Inflammatory macrophage (primary cell): ENCODE data around the gene MYZAP.
A peak's percentile ranks its signal among the peaks of the same experiment; 100 is the strongest.

Source experiments
- DNase-seq, 2 donors: peaks; one replicate each; pipeline ENCODE4 v3.0.0-alpha.2; 2020 to 2022
- total RNA-seq, 18 experiments: gene quantifications; one replicate each; lab custom pipeline; 2026; ENCODE audit warnings: mixed read lengths in 6 of 18, inconsistent platforms in 2 of 18; lab: John Stamatoyannopoulos, UW

MYZAP gene, protein sequence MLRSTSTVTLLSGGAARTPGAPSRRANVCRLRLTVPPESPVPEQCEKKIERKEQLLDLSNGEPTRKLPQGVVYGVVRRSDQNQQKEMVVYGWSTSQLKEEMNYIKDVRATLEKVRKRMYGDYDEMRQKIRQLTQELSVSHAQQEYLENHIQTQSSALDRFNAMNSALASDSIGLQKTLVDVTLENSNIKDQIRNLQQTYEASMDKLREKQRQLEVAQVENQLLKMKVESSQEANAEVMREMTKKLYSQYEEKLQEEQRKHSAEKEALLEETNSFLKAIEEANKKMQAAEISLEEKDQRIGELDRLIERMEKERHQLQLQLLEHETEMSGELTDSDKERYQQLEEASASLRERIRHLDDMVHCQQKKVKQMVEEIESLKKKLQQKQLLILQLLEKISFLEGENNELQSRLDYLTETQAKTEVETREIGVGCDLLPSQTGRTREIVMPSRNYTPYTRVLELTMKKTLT
- 0 to 0.27 (median 0) reads per million in 18 experiments for total RNA-seq

DNA sequence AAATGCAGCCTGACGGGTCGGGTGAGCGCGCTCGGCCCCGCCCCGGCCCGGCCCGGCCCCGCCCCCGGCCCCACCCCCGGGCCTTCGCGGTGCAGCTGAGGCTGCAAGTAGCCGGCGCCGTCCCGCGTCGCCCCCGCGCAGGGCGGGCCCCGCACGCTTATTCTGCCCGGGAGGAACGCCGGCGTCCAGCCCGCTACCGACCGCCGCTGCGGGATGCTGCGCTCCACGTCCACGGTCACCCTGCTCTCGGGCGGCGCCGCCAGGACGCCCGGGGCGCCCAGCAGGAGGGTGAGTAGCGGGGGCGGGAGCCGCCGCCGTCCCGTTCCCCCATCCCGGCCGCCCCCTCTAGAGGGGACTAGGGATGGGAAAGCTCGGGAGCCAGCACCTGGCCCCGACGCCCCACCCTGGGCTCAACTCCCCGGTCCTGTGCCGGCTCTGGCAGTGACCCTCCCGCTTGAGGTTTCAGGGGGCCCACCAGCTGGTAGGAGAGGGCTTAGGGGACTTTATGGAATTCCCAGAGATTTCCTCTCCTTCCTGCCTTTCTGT is at the start of gene MYZAP:
TSS of gene MYZAP (plus strand) at position 83 of the 546 bp plus-strand sequence. CDS start at position 214, 131 bp downstream.
- DNase-seq: peak; percentile 22 to 45

GRCh38 chr15:57542505-57542817 is 49.2 kb upstream of the MYZAP start:
- DNase-seq: no peak

GRCh38 chr15:57544848-57545480 is 46.7 kb upstream of the MYZAP start:
- no peak for DNase-seq

- no peak for DNase-seq
These were observed 45.7 kb upstream of the MYZAP start for GRCh38 chr15:57545995-57546394.

- DNase-seq: no peak
These were observed 44.4 kb upstream of the MYZAP start for GRCh38 chr15:57547243-57547755.

GRCh38 chr15:57548351-57548750 is 43.4 kb upstream of the MYZAP start:
- DNase-seq: no peak

DNA sequence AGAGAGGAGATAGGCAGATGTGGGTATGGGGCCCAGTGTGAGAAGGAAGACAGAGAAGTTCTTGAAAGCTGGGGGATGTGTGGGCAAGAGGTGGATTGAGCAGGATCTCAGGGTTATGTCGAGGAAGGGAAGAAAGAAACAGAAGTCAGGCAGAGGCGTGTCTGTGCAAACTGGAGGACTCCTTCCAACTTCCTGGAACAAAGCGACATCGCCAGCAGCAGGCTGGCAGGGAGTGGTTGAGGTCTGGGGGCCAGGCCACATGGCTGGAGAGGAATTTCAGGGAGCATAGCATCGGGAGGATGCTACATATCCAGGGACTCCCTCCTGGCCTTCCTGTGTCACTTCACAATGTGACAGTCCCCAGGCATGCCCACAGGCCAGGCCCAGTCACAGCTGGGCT is 42.9 kb upstream of the MYZAP start:
- DNase-seq: no peak

GRCh38 chr15:57549935-57550334 is 41.8 kb upstream of the MYZAP start:
- peak in 1 of 2 donors; percentile 3 for DNase-seq

- DNase-seq: no peak
These were observed 41.1 kb upstream of the MYZAP start for GRCh38 chr15:57550640-57551039.

DNA sequence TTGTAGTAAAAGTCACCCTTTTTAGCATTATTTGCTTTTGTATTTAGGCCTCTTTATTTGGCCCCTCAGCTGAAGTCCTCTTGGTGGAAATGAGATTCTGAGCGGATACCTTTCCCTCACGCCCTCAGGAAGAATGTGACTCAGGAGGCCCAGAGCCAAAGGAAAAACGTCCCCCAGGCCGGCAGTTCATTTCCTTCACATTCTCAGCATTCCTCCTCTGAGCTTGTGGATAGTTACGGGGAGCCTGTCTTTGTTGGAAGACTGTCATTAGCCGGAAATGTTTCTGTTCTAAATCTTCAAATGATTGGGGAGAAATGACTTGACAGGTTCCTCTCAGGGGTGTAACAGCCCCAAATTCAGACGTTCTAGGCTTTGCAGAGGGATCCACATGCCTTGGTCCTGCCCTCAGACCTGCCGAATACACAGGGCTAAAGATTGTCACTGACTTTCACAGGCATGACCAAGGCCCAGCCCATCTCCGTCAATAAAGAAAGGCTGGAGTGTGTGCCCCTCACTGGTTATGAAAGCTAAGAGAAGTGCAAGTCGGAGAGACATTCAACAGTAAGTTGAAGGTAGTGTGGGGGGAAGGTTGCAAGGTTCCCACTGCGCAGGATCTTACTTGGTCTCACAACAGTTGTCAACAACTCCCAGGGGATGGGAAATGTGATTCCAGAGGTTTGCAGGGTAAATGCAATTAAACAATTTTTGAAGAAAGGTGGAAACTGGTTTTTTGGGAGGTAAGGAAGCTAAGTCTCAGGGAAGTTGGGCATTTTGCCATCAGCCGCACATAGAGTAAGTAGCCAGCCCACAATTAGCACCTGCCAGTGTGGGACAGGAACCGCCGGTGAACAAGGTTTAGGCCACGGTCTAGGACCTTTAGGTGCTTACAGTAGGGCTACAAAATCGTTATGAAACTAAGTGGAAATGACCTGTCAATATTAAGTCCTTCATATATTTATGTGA is 39.7 kb upstream of the MYZAP start:
- no peak for DNase-seq

DNA sequence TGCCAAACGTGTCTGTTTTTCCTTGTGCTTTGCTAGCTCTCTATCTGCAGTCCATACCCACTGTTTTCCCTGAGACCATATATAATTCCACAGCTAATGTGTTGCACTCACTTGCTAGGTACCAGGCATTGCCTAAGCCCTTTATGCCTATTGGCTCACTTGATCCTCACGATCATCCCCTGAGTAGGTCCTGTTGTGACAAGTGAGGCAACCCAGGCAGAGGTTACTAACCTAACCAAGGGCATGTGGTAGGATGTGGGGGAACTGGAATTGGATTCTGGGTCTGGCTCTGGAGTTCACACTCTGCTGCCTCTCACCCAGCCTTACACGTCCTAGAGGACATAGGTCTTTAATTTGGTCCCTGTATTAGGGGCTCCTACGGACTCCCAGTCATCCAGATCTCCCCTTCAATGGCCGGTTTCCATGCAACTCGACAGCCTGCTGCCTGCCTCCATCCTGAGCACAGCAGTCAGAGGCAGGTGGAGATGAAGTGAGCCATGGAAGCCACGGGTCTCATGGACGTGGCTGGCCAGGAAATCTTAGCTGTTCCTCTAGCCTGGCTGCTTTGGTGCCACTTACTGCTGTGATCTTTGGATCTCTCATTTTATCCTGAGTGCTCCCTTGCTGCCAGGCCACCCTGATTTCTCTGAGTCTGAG is 38.9 kb upstream of the MYZAP start:
- no peak for DNase-seq

GRCh38 chr15:57553526-57553925 is 38.2 kb upstream of the MYZAP start:
- DNase-seq: no peak

- no peak for DNase-seq
These were observed 37.5 kb upstream of the MYZAP start for GRCh38 chr15:57554063-57554811.

- DNase-seq: no peak
These were observed 36.9 kb upstream of the MYZAP start for GRCh38 chr15:57554812-57555179.

- no peak for DNase-seq
These were observed 36.4 kb upstream of the MYZAP start for GRCh38 chr15:57555270-57555669.

DNA sequence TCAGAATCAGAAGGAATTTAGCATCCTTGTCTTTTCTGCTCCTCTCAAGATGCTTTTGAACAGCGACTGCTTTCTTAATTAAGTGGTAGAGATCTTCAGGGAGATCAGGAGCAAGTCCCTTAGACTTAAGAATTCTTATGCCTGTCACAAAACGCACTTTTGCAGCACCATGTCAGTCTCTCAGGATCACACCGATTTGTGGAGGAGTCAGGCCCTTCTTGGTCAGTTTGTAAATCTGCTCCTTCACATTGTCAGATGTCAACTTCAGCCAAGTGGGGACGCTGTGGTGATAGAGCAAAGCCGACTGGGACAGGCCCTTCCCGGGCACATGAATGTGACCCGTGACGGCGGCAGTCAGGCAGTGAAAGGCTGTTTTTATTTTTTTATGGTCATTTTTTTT is 35.7 kb upstream of the MYZAP start:
- DNase-seq: no peak

- no peak for DNase-seq
These were observed 34.4 kb upstream of the MYZAP start for GRCh38 chr15:57557267-57557666.

DNA sequence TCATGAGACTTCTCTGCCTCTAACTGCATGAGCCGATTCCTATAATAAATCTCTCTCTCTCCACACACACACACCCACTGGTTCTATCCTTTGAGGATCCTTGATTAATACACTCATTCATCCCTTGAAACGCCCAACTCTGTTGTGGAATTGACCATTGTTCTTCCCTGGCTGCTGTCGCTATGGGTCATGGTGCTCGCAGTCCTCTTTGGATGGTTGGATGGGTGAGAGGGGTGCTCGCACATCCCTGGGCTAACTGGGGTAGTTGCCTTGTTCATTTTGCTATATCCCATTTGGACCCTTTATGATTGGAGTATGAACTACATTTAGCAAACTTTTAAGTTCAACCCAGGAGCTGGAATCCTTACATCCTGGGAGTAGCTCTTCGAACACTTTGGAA is 33.9 kb upstream of the MYZAP start:
- DNase-seq: no peak

DNA sequence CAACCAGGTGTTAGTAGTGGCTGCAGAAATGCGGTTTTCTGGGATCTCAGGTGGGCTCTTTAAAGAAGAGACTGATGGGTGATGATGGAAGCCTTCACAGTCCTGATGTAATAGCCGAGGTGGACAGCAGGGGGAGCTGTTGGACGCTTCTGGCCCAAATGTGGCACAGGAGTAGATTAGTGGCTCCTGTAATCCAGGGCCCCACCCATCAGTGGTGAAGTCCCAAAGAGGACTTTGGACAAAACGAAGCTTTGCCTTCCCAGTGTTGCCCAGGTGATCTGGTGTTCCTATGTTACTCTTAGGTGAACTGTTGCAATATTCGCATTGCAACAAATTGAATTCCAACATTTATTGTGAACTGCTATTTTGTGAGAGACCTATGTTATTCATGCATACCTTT is 31.8 kb upstream of the MYZAP start:
- peak; percentile 68 to 71 for DNase-seq

DNA sequence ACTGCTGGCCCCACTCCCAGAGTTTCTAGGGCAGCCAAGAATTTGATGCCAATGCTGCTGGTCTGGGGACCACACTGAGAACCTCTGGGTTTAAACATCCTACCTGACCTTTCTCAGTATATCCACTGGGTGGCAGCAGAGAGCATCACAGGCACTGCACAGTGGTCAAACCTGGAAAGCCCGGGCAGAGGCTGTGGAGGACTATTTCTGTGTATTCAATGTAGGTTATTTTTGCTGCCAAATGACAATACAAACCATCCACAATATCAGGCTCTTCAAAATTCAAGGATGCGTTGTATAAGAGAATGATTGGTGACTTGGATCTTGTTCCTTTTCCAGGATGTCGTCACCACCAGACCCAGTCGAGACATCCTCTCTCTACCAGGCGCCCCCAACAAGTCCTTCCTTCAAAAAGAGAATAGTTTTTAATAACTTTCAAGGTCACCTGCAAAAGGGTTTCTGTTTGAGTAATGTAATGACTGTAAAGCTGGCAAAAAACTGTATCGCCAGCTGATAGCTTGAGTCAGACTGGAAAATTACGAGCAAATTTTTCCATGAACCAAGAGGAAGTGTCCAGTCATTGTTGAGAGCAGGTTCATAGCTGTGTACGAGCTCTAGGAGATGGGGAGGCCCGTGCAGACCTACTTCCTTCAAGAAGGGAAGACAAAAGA is 30.5 kb upstream of the MYZAP start:
- DNase-seq: peak; percentile 72 to 77
